ENCODE results near the gene MFSD6L.

- TF ChIP-seq CTCF (IDR thresholded peaks at IDR 0.05): no peak
- no peak for TF ChIP-seq POLR2AphosphoS5 (IDR thresholded peaks at IDR 0.05)
Observed at GRCh38 chr17:8791248-8791909, 7.8 kb downstream of the MFSD6L start.

Measured in prostate gland (tissue), 2 donors.